ENCODE measurements around the gene MRO. TPM values are rescaled to one million over a fixed set of nuclear protein-coding genes. Genes with fewer than 3 reads are reported as not detected.
"Not testable (repeated sequence)": the region's sequence is repeated elsewhere in the genome, so short reads cannot be mapped to it uniquely, and the experiment has no call there.

Gene MRO
- polyA plus RNA-seq (ENCODE audit: insufficient read depth in 1 of 5, insufficient read length in 5 of 5, low replicate concordance in 1 of 5): under 1 TPM; 0.24 to 0.78 (median 0.31) TPM
- long read RNA-seq, donor 1: 0 reads
- long read RNA-seq, donor 2: 0 reads
- long read RNA-seq, donor 3: 0 reads
- long read RNA-seq, donor 4: 0 reads
- long read RNA-seq, donor 5: 0 reads
- long read RNA-seq, donor 6: 0 reads
- long read RNA-seq, donor 7: 0 reads
- long read RNA-seq, donor 8: 0 reads

DNA sequence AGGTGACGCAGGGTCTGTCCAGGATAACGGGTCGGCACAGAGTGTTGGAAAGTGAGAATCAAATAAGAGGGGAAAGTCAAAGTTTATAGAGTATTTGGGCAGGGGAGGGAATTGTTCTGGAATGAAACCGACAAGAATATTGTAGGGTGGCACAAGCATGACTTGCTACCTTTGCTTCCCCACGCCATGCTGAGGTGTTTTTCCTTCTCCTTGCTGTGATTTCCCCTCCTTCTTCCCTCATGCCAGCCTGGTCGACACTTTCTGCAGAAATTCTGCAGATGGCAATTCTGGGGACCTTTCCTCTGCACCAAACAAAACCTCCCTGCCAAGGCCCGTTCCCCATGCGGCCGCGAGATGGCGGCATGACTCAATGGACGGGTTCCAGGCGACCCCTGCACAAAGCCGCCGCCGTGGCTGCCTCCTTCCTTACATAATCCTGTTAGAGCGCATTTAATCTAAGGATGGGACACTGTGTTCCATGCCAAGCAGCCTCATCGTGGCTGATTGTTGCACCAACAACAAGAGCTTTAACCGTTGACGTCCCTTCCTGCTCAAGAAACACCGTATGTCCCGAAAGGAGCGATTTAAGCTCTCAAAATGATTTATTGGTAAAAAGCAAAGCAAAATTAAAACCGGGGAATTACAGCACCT, at the start of gene MRO:
Gene MRO (minus strand): TSS at position 289 of the 651 bp plus-strand sequence. CDS start 10,616 bp downstream, outside the sequence.
- DNase-seq: peak; percentile 75 to 82

DNA sequence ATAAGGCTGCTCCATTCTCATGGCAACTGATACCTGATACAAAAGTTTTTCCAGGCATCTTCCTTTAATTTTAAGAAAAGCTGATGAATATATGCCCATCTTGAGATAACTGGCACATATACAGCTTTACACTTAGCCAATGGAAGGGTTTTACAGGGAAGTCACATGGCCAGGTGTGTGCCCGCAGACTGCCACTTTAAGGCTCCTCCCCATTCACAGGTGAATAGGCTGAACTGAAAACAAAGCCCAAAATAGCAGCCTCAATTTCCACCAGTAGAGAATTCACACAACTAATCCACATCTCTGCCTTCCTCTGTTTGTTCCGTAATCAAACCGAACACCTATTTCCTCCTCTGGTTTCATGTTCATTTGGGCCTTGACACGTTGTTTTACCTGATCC, 49.3 kb upstream of the MRO start:
- DNase-seq: no peak

- DNase-seq: no peak
These were observed 46.9 kb upstream of the MRO start for GRCh38 chr18:50866765-50867164.

DNA sequence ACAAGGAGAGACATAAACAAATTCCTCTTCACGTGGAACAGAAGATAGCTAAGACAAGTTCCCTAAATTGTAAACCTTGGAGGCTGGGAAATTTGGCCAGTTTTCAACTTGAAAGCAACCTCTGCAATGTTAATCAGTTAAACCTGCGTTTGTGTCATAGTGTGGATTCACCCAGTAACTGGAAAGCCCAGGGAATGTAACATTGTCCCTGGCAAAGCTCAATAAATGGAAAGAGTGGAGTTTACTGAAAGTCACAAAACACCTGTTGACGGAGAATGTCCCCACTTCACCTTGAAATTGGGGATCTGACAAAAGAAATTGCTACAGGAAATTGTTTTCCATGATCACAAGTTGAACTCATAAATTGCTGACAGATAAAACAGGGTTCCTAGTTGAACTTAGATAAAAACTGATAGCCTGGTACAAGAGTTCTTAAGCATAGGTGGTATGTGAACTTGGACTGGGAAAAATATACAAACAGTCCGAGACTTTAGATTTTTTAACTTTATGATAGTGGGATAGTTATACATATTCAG, 44.1 kb upstream of the MRO start:
- DNase-seq: no peak

DNA sequence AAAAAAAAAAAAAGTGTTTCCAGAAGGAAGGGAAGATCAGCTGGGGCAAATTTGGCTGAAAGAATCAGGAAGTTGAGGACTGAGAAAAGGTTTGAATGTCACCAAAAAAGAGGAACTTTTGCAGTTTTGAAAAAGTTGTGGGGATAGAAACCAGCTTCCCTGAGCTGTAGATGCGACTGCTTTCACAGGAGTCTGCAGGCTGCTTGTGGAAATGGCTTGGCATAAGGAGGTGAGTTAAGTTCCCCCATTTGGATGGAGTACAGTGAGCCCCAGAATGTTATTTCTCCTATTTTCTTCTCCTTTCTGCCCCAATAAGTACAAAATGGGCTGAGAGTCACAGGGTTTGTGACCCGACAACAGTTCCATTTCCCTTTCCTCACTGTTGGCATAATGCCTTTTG, 42.6 kb upstream of the MRO start:
- no peak for DNase-seq

- no peak for DNase-seq
These were observed 41.8 kb upstream of the MRO start for GRCh38 chr18:50861617-50862016.

- no peak for DNase-seq
These were observed 40.2 kb upstream of the MRO start for GRCh38 chr18:50859793-50860555.

DNA sequence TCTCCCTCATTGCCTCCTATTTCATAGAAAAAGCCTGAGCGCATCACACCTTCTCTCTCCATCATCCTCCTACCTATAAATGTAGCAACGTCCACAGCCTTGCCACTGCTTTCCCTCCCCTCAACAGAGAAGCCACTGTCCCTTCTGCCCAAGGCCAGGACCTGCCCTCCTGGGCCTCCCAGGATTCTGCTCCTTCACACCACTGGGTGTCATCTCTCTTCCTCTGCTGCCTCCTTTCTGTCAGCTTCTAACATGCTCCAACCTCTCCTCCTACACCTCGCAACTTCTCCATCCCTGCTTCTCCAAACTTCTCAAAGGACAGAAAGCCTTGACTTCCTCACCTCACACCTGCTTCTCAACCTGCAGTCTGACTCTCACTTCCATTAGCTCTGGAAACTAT, 37.9 kb upstream of the MRO start:
- DNase-seq: no peak

GRCh38 chr18:50857166-50857565, 37.4 kb upstream of the MRO start:
- DNase-seq: not testable (repeated sequence)

GRCh38 chr18:50855976-50856757, 36.4 kb upstream of the MRO start:
- no peak for DNase-seq

- no peak for DNase-seq
These were observed 34.1 kb upstream of the MRO start for GRCh38 chr18:50853863-50854271.

GRCh38 chr18:50850307-50851065, 30.7 kb upstream of the MRO start:
- DNase-seq: no peak

DNA sequence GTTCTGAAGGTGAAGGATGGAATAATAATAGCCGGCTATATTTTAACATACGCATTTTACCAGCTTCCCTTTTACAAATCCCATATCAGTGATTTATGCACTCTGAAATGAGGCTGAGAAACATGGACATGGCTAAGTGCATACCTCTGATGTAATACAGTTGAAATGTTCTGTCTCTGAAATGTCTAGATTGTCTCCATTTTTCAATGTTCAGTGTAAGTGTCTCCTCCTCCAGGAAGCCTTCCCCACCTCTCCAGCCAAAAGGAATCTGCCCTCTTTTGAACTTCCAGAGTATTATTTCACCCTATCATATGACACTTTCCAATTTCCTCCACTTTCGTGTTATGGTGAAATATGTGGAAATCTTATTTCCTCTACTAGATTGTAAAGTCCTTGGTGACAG, 29.6 kb upstream of the MRO start:
- DNase-seq: no peak

- DNase-seq: no peak
These were observed 29.2 kb upstream of the MRO start for GRCh38 chr18:50848991-50849390.

- DNase-seq: no peak
These were observed 28.3 kb upstream of the MRO start for GRCh38 chr18:50848061-50848551.

GRCh38 chr18:50847192-50847591, 27.4 kb upstream of the MRO start:
- DNase-seq: no peak

- no peak for DNase-seq
These were observed 25.1 kb upstream of the MRO start for GRCh38 chr18:50844960-50845359.

DNA sequence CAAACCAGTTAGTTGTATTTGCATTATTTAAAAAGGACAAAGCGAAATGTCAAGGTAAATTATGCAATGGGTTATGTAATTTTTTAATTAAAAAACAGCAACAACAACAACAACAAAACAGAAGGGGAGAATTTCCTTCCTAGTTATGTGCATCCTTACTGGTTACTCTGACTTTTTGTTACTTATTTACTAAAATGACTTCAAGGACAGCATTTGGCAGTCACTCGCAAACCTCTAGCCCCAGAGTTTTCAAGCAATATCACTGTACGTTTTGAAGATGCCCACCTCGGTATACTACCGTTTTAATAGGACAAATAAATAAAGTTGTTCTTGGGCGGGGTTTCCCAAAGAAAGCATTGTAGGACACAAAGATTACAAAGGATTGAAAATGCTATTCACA, 24.7 kb upstream of the MRO start:
- no peak for DNase-seq

DNA sequence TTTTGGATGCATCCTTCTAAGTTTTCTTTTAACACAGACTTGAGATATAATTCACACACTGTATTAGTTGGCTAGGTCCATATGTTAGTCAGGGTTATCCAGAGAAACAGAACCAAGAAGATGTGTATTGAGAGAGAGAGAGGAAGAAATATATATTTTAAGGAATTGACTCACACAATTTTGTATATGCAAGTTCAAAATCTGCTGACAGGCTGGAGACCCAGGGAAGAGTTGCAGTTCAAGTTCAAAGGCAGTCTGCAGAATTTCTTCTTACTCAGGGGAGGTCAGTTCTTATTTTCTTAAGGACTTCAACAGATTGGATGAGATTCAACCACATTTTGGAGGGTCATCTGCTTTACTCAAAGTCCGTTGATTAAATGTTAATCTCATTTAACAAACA, 23.0 kb upstream of the MRO start:
- no peak for DNase-seq

GRCh38 chr18:50839996-50840395, 20.2 kb upstream of the MRO start:
- no peak for DNase-seq

- DNase-seq: no peak
These were observed 19.5 kb upstream of the MRO start for GRCh38 chr18:50839341-50839740.
